PC-9 (cell line): ENCODE data around the gene PLEKHM2. TPM values are rescaled to one million over a fixed set of nuclear protein-coding genes. Genes with fewer than 3 reads are reported as not detected.

Experiments
- BruUV-seq: library from RNA; stranded (reverse); fragments of 400-500 nt; replicated peaks from 2 replicates; lab custom pipeline; 2021; lab: Mats Ljungman, UMichigan
- CTCF ChIA-PET: fragments of 300-600 bp; sonication (Branson Sonifier 250); formaldehyde crosslinking; loops from one replicate; lab custom pipeline; 2022; ENCODE audit warnings: antibody characterized with exemption; lab: Charles Lee
- POLR2A ChIA-PET: fragments of 300-600 bp; sonication (Branson Sonifier 250); formaldehyde crosslinking; loops from one replicate; lab custom pipeline; 2022; ENCODE audit warnings: antibody characterized with exemption; ENCODE audit not compliant: unreplicated experiment; lab: Charles Lee
- DNase-seq, 2 experiments: peaks; one replicate each; pipeline versions ENCODE4 v3.0.0 to v3.0.0-alpha.2; 2015 to 2022; ENCODE audit warnings: mixed read lengths in 1 of 2
- H2AFZ ChIP-seq: fragments of 200-600 bp; sonication (generic); 2 replicates; pipeline ENCODE4 v1.8.1; 2017; ENCODE audit warnings: antibody characterized with exemption
- H3F3A ChIP-seq: fragments of 200-600 bp; sonication (generic); 2 replicates; pipeline ENCODE4 v1.8.1; 2017; ENCODE audit warnings: antibody characterized with exemption, mild to moderate bottlenecking, low read depth; ENCODE audit not compliant: insufficient read depth
- H3K27ac ChIP-seq: fragments of 200-600 bp; sonication (generic); 2 replicates; pipeline ENCODE4 v1.6.1; 2016; ENCODE audit warnings: mixed run types
- H3K27me3 ChIP-seq: fragments of 200-600 bp; sonication (generic); 2 replicates; pipeline ENCODE4 v1.6.1; 2016; ENCODE audit warnings: low read depth, mixed run types; ENCODE audit not compliant: insufficient read depth
- H3K36me3 ChIP-seq: fragments of 200-600 bp; sonication (generic); 2 replicates; pipeline ENCODE4 v1.6.1; 2016; ENCODE audit warnings: low read depth, mixed run types
- H3K4me1 ChIP-seq: fragments of 200-600 bp; sonication (generic); replicated peaks from 2 replicates; pipeline ENCODE4 v1.6.1; 2016; ENCODE audit warnings: mixed run types; ENCODE audit not compliant: insufficient read depth
- H3K4me2 ChIP-seq: fragments of 200-600 bp; sonication (generic); 2 replicates; pipeline ENCODE4 v1.6.1; 2017; ENCODE audit warnings: mixed run types
- H3K4me3 ChIP-seq: fragments of 200-600 bp; sonication (generic); 2 replicates; pipeline ENCODE4 v1.6.1; 2016; ENCODE audit warnings: mixed run types
- H3K79me2 ChIP-seq: fragments of 200-600 bp; sonication (generic); 2 replicates; pipeline ENCODE4 v1.6.1; 2017; ENCODE audit warnings: low read depth, mixed run types
- H3K9me2 ChIP-seq: fragments of 200-600 bp; sonication (generic); 2 replicates; pipeline ENCODE4 v1.8.1; 2017; ENCODE audit warnings: mild to moderate bottlenecking; ENCODE audit not compliant: insufficient read depth
- H3K9me3 ChIP-seq: fragments of 200-600 bp; sonication (generic); 2 replicates; pipeline ENCODE4 v1.8.1; 2016; ENCODE audit warnings: low read depth; ENCODE audit not compliant: insufficient read depth
- H4K20me1 ChIP-seq: fragments of 200-600 bp; sonication (generic); 2 replicates; pipeline ENCODE4 v1.8.1; 2017; ENCODE audit not compliant: insufficient read depth
- EZH2 ChIP-seq: fragments of 200-600 bp; sonication (generic); IDR thresholded peaks from 2 replicates; pipeline ENCODE4 v1.8.0; 2017; ENCODE audit warnings: antibody characterized with exemption, low read depth
- intact Hi-C: fragments of 100-400 bp; cut with micrococcal nuclease; formaldehyde crosslinking; loops from one replicate; pipeline ENCODE4 v1.10.0; 2022; ENCODE audit not compliant: unreplicated experiment
- total RNA-seq: library from RNA; stranded (reverse); gene quantifications from 2 replicates; pipeline ENCODE4 v1.2.3, GENCODE V29; 2021
- TF ChIP-seq, protein P1 (sequence below): fragments of 200-600 bp; sonication (generic); conservative IDR thresholded peaks from 2 replicates; pipeline ENCODE4 v1.6.1; 2017; ENCODE audit warnings: mixed run types, antibody characterized with exemption, mild to moderate bottlenecking, moderate library complexity

The PLEKHM2 gene
- total RNA-seq, 1 experiment from 2014 or later, result 45.9 TPM

DNA sequence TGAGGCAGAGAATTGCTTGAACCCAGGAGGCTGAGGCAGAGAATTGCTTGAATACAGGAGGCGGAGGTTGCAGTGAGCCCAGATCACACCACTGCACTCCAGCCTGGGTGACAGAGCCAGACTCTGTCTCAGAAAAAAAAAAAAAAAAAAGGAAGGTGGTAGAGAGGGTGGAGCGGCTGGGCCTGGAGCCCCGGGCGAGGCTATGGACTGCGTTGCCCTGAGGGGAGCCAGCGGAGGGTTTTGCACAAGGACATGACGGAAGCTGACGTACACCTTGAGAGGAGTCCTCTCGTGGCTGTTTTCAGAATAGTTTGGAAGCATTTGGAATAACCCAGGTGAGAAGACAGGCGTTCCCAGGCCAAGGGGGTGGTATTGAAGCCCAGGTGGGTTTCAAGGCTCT is 67.6 kb downstream of the PLEKHM2 start:
- H3K4me2 ChIP-seq, result no peak overlapping the region
- no peak overlapping the region for H3K27ac ChIP-seq
- DNase-seq, result no peak
- no peaks in the 10 kb centered on the region for H3K36me3 ChIP-seq
- H3K4me1 ChIP-seq, result no peaks in the 10 kb centered on the region
- H3F3A ChIP-seq, result no peaks in the 10 kb centered on the region
- no peaks in the 10 kb centered on the region for H3K9me3 ChIP-seq
- CTCF ChIA-PET, result no interaction called here
- H3K27me3 ChIP-seq, result no peaks in the 10 kb centered on the region
- POLR2A ChIA-PET, result no interaction called here
- H4K20me1 ChIP-seq, result no peaks in the 10 kb centered on the region
- no peak for TF ChIP-seq EZH2
- TF ChIP-seq, protein P1, sequence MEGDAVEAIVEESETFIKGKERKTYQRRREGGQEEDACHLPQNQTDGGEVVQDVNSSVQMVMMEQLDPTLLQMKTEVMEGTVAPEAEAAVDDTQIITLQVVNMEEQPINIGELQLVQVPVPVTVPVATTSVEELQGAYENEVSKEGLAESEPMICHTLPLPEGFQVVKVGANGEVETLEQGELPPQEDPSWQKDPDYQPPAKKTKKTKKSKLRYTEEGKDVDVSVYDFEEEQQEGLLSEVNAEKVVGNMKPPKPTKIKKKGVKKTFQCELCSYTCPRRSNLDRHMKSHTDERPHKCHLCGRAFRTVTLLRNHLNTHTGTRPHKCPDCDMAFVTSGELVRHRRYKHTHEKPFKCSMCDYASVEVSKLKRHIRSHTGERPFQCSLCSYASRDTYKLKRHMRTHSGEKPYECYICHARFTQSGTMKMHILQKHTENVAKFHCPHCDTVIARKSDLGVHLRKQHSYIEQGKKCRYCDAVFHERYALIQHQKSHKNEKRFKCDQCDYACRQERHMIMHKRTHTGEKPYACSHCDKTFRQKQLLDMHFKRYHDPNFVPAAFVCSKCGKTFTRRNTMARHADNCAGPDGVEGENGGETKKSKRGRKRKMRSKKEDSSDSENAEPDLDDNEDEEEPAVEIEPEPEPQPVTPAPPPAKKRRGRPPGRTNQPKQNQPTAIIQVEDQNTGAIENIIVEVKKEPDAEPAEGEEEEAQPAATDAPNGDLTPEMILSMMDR, result no peak
- intact Hi-C loops, result no loop called here
- H3K9me2 ChIP-seq, result no peaks in the 10 kb centered on the region
- no TSS peak for BruUV-seq
- H3K79me2 ChIP-seq, result no peaks in the 10 kb centered on the region
- no peak overlapping the region for H2AFZ ChIP-seq
- no peak overlapping the region for H3K4me3 ChIP-seq

- DNase-seq, result no peak
- no peak overlapping the region for H3K27ac ChIP-seq
- no peaks in the 10 kb centered on the region for H3K9me2 ChIP-seq
- no peaks in the 10 kb centered on the region for H3K79me2 ChIP-seq
- intact Hi-C loops, result no loop called here
- H3K4me3 ChIP-seq, result no peak overlapping the region
- H3K4me1 ChIP-seq, result no peaks in the 10 kb centered on the region
- no peaks in the 10 kb centered on the region for H3K9me3 ChIP-seq
- no peak for TF ChIP-seq EZH2
- TF ChIP-seq, protein P1, result no peak
- no peaks in the 10 kb centered on the region for H4K20me1 ChIP-seq
- CTCF ChIA-PET, result no interaction called here
- peaks cover 11% of the 10 kb centered on the region; the same call in 1 of the 2 replicates for H3F3A ChIP-seq
- no TSS peak for BruUV-seq
- H3K27me3 ChIP-seq, result no peaks in the 10 kb centered on the region
- POLR2A ChIA-PET, result interaction anchor here (0.7 kb wide), 1 partner anchor 507 kb away, joined by 3 read pairs; no protein-coding TSS in a partner anchor
- H3K4me2 ChIP-seq, result no peak overlapping the region
- H2AFZ ChIP-seq, result no peak overlapping the region
- no peaks in the 10 kb centered on the region for H3K36me3 ChIP-seq
These were observed 69.7 kb downstream of the PLEKHM2 start for GRCh38 chr1:15753776-15754175.

- no peak for TF ChIP-seq EZH2
- TF ChIP-seq, protein P1, result no peak
- DNase-seq, result no peak
- no TSS peak for BruUV-seq
- ChIA-PET CTCF (no interaction called here), POLR2A (no interaction called here)
- Histone ChIP-seq H3K4me2 (no peak overlapping the region), H3K4me1 (peaks cover 5% of the 10 kb centered on the region; the same call in 1 of the 2 replicates), H3K27ac (no peak overlapping the region), H4K20me1 (no peaks in the 10 kb centered on the region), H3F3A (peaks cover 11% of the 10 kb centered on the region; the same call in 1 of the 2 replicates), H2AFZ (no peak overlapping the region), H3K9me2 (no peaks in the 10 kb centered on the region), H3K27me3 (no peaks in the 10 kb centered on the region), H3K9me3 (no peaks in the 10 kb centered on the region), H3K4me3 (no peak overlapping the region), H3K36me3 (no peaks in the 10 kb centered on the region), H3K79me2 (peaks cover 11% of the 10 kb centered on the region)
- intact Hi-C loops, result no loop called here
These were observed 71.0 kb downstream of the PLEKHM2 start for GRCh38 chr1:15755021-15755645.
